H9 (cell line): ENCODE results near the gene MACROD1. TPM values are rescaled to one million over a fixed set of nuclear protein-coding genes. Genes with fewer than 3 reads are reported as not detected.

Experiments used
- DNase-seq: peaks from one replicate; pipeline ENCODE4 v3.0.0-alpha.2; 2017
- H2AFZ ChIP-seq: one replicate; pipeline ENCODE4 v1.6.1; 2013; ENCODE audit warnings: mild to moderate bottlenecking, low read length, control low read depth, moderate library complexity
- H2AK5ac ChIP-seq: 2 replicates; pipeline ENCODE4 v1.6.1; 2013; ENCODE audit warnings: low read length, control low read depth, mixed read lengths; ENCODE audit not compliant: insufficient read length
- H2BK120ac ChIP-seq: one replicate; pipeline ENCODE4 v1.6.1; 2013; ENCODE audit warnings: low read depth, mild to moderate bottlenecking, low read length, control low read depth, inconsistent platforms; ENCODE audit not compliant: poor library complexity, severe bottlenecking
- H2BK12ac ChIP-seq: 2 replicates; pipeline ENCODE4 v1.6.1; 2013; ENCODE audit warnings: low read length, control low read depth, mixed read lengths, low read depth; ENCODE audit not compliant: insufficient read length
- H2BK15ac ChIP-seq: 2 replicates; pipeline ENCODE4 v1.6.1; 2013; ENCODE audit warnings: low read depth, low read length, control low read depth
- H2BK20ac ChIP-seq: one replicate; pipeline ENCODE4 v1.6.1; 2013; ENCODE audit warnings: low read depth, mild to moderate bottlenecking, low read length, control low read depth, inconsistent platforms; ENCODE audit not compliant: poor library complexity, severe bottlenecking
- H2BK5ac ChIP-seq: 2 replicates; pipeline ENCODE4 v1.6.1; 2013; ENCODE audit warnings: low read length, control low read depth, mixed read lengths; ENCODE audit not compliant: insufficient read length
- H3K14ac ChIP-seq: 2 replicates; pipeline ENCODE4 v1.6.1; 2013; ENCODE audit warnings: low read length, control low read depth; ENCODE audit not compliant: insufficient read depth
- H3K18ac ChIP-seq: 2 replicates; pipeline ENCODE4 v1.6.1; 2013; ENCODE audit warnings: low read depth, mild to moderate bottlenecking, mixed read lengths, low read length, control low read depth; ENCODE audit not compliant: insufficient read length
- H3K23ac ChIP-seq: 2 replicates; pipeline ENCODE4 v1.6.1; 2013; ENCODE audit warnings: low read length, control low read depth, mixed read lengths, low read depth; ENCODE audit not compliant: insufficient read length
- H3K23me2 ChIP-seq: 2 replicates; pipeline ENCODE4 v1.6.1; 2013; ENCODE audit warnings: low read depth, mild to moderate bottlenecking, mixed read lengths, low read length, control low read depth; ENCODE audit not compliant: insufficient read length, poor library complexity, severe bottlenecking
- H3K27ac ChIP-seq: 2 replicates; pipeline ENCODE4 v1.5.1; 2013; ENCODE audit warnings: low read length, control low read depth, mixed read lengths, low read depth; ENCODE audit not compliant: insufficient read length
- H3K27me3 ChIP-seq: 2 replicates; pipeline ENCODE4 v1.6.1; 2013; ENCODE audit warnings: low read length, control low read depth, inconsistent platforms; ENCODE audit not compliant: insufficient read depth
- H3K4ac ChIP-seq: 2 replicates; pipeline ENCODE4 v1.6.1; 2013; ENCODE audit warnings: low read depth, mild to moderate bottlenecking, control low read depth, inconsistent platforms, low read length, moderate library complexity
- H3K4me1 ChIP-seq: 2 replicates; pipeline ENCODE4 v1.6.1; 2013; ENCODE audit warnings: low read length, control low read depth, inconsistent platforms; ENCODE audit not compliant: insufficient read depth
- H3K4me2 ChIP-seq: 2 replicates; pipeline ENCODE4 v1.6.1; 2013; ENCODE audit warnings: low read length, control low read depth, mixed read lengths; ENCODE audit not compliant: insufficient read length, insufficient read depth
- H3K56ac ChIP-seq: 2 replicates; pipeline ENCODE4 v1.6.1; 2013; ENCODE audit warnings: low read depth, mild to moderate bottlenecking, mixed read lengths, low read length, control low read depth; ENCODE audit not compliant: insufficient read length
- H3K79me1 ChIP-seq: 2 replicates; pipeline ENCODE4 v1.6.1; 2013; ENCODE audit warnings: low read depth, mild to moderate bottlenecking, moderate library complexity, low read length, control low read depth, inconsistent platforms; ENCODE audit not compliant: insufficient read depth, poor library complexity, severe bottlenecking
- H3K79me2 ChIP-seq: 2 replicates; pipeline ENCODE4 v1.6.1; 2013; ENCODE audit warnings: low read length, control low read depth, inconsistent platforms; ENCODE audit not compliant: insufficient read depth
- H3K9ac ChIP-seq: 2 replicates; pipeline ENCODE4 v1.6.1; 2013; ENCODE audit warnings: low read length, control low read depth, mixed read lengths; ENCODE audit not compliant: insufficient read length; ENCODE audit errors: extremely low read depth
- H3K9me3 ChIP-seq: one replicate; pipeline ENCODE4 v1.6.1; 2013; ENCODE audit warnings: low read depth, low read length, inconsistent platforms; ENCODE audit not compliant: control insufficient read depth
- H3T11ph ChIP-seq: one replicate; pipeline ENCODE4 v1.6.1; 2013; ENCODE audit warnings: mild to moderate bottlenecking, low read length, control low read depth, inconsistent platforms
- H4K20me1 ChIP-seq: one replicate; pipeline ENCODE4 v1.6.1; 2013; ENCODE audit not compliant: control insufficient read depth, insufficient read length, insufficient read depth
- H4K5ac ChIP-seq: 2 replicates; pipeline ENCODE4 v1.6.1; 2013; ENCODE audit warnings: low read depth, mild to moderate bottlenecking, mixed read lengths, low read length, control low read depth; ENCODE audit not compliant: insufficient read length
- H4K8ac ChIP-seq: replicated peaks from 2 replicates; pipeline ENCODE4 v1.6.1; 2013; ENCODE audit warnings: low read length, control low read depth, mixed read lengths, low read depth; ENCODE audit not compliant: insufficient read length
- H4K91ac ChIP-seq: 2 replicates; pipeline ENCODE4 v1.6.1; 2013; ENCODE audit warnings: low read depth, mild to moderate bottlenecking, moderate library complexity, mixed read lengths, low read length, control low read depth; ENCODE audit not compliant: insufficient read length
- H3K27ac Mint-ChIP-seq, 3 experiments: 2 replicates in 2 of 3; 3 replicates in 1 of 3; pipeline ENCODE4 v1.8.0; 2020 to 2021; ENCODE audit warnings: mixed read lengths in 3 of 3, mild to moderate bottlenecking in 1 of 3, moderate library complexity in 1 of 3
- H3K27me3 Mint-ChIP-seq: 2 replicates; pipeline ENCODE4 v1.8.0; 2021; ENCODE audit warnings: low read depth, mild to moderate bottlenecking, moderate library complexity, mixed read lengths
- H3K36me3 Mint-ChIP-seq, 3 experiments: 2 replicates in 2 of 3; 3 replicates in 1 of 3; pipeline ENCODE4 v1.8.0; 2020 to 2021; ENCODE audit warnings: low read depth in 3 of 3, mixed read lengths in 3 of 3; ENCODE audit not compliant: insufficient read depth in 1 of 3
- H3K4me1 Mint-ChIP-seq, 2 experiments: 2 replicates each; pipeline ENCODE4 v1.8.0; 2020; ENCODE audit warnings: mixed read lengths in 2 of 2
- H3K4me3 Mint-ChIP-seq, 2 experiments: 2 replicates in 1 of 2; 3 replicates in 1 of 2; pipeline ENCODE4 v1.8.0; 2020 to 2021; ENCODE audit warnings: mild to moderate bottlenecking in 2 of 2, mixed read lengths in 2 of 2, moderate library complexity in 1 of 2
- H3K9me3 Mint-ChIP-seq, 2 experiments: 2 replicates in 1 of 2; 3 replicates in 1 of 2; pipeline ENCODE4 v1.8.0; 2020; ENCODE audit warnings: mild to moderate bottlenecking in 2 of 2, mixed read lengths in 2 of 2, moderate library complexity in 1 of 2
- WGBS: extraction: QIAGEN DNeasy Blood & Tissue Kit; methylation state at CpG from one replicate; pipeline ENCODE4 v1.1.7; 2013; ENCODE audit warnings: missing lambda C conversion rate, low lambda C conversion rate, mixed read lengths; ENCODE audit not compliant: insufficient read length; ENCODE audit errors: extremely low coverage; 5-methylcytosine and 5-hydroxymethylcytosine counted together
- total RNA-seq: library from RNA; stranded (reverse); gene quantifications from 2 replicates; pipeline ENCODE4 v1.2.1, GENCODE V29; 2021
- TF ChIP-seq, protein P1 (sequence below): fragments of 200-600 bp; sonication (generic); conservative IDR thresholded peaks from 3 replicates; pipeline ENCODE4 v1.8.0; 2021; ENCODE audit warnings: antibody characterized with exemption, mild to moderate bottlenecking

The MACROD1 gene
- total RNA-seq, 1 experiment from 2014 or later = 21.2 TPM

DNA sequence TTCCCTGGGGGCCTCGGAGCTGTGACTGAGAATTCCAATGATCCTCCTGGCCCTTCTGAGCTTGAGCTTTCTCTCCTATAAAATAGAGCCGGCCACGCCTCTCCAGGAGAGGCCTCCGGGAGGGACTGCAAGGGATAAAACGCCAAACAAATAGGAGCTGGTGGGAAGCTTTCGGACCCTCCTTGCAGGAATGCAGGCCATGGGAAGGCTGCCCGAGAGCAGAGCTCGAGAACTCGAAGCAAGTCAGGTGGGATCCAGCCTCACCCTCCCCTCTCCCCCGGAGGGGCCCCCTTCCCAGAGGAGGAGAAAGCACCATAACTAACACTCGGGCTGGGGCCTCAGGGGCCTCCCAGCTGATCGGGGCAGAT lies 95.6 kb downstream of the MACROD1 start:
- Histone ChIP-seq H3K79me1 (no peaks in the 10 kb centered on the region), H2AK5ac (no peak overlapping the region), H2AFZ (no peak overlapping the region), H2BK12ac (no peak overlapping the region), H2BK5ac (no peak overlapping the region), H3K56ac (no peak overlapping the region), H2BK20ac (no peak overlapping the region), H3K14ac (no peak overlapping the region), H3T11ph (no peak overlapping the region), H4K8ac (no peak overlapping the region), H4K91ac (no peak overlapping the region), H3K4me2 (no peak overlapping the region), H3K9me3 (no peaks in the 10 kb centered on the region), H3K27me3 (peaks cover 5% of the 10 kb centered on the region; the same call in 1 of the 2 replicates), H4K20me1 (peaks cover 5% of the 10 kb centered on the region), H3K27ac (no peak overlapping the region), H3K23ac (no peak overlapping the region), H3K79me2 (no peaks in the 10 kb centered on the region), H3K4me1 (no peaks in the 10 kb centered on the region), H3K9ac (no peak overlapping the region), H2BK120ac (no peak overlapping the region), H3K4ac (no peak overlapping the region), H3K23me2 (no peaks in the 10 kb centered on the region), H4K5ac (no peak overlapping the region), H3K18ac (no peak overlapping the region), H2BK15ac (no peak overlapping the region)
- Mint-ChIP-seq H3K4me1 (peaks cover 11 to 37% of the 10 kb centered on the region in 2 experiments), H3K9me3 (no peaks in the 10 kb centered on the region), H3K4me3 (no peak overlapping the region), H3K36me3 (no peaks in the 10 kb centered on the region), H3K27ac (peak overlapping the region in 2 of 3 experiments; percentile 41 to 68; a peak in 3 of 7 replicates), H3K27me3 (peaks cover 57% of the 10 kb centered on the region)
- TF ChIP-seq, protein P1, sequence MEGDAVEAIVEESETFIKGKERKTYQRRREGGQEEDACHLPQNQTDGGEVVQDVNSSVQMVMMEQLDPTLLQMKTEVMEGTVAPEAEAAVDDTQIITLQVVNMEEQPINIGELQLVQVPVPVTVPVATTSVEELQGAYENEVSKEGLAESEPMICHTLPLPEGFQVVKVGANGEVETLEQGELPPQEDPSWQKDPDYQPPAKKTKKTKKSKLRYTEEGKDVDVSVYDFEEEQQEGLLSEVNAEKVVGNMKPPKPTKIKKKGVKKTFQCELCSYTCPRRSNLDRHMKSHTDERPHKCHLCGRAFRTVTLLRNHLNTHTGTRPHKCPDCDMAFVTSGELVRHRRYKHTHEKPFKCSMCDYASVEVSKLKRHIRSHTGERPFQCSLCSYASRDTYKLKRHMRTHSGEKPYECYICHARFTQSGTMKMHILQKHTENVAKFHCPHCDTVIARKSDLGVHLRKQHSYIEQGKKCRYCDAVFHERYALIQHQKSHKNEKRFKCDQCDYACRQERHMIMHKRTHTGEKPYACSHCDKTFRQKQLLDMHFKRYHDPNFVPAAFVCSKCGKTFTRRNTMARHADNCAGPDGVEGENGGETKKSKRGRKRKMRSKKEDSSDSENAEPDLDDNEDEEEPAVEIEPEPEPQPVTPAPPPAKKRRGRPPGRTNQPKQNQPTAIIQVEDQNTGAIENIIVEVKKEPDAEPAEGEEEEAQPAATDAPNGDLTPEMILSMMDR = no peak
- no CpG with 5 or more reads among the region's 12 CpGs for WGBS
- DNase-seq = no peak
